Activated naive CD8-positive, alpha-beta T cell treated with anti-CD3 and anti-CD28 coated beads for 36 hours (primary cell): ENCODE measurements around the gene HELT. TPM values are rescaled to one million over a fixed set of nuclear protein-coding genes. Genes with fewer than 3 reads are reported as not detected.

ENCODE experiments used
- DNase-seq: peaks from one replicate; pipeline ENCODE4 v3.0.0; 2021
- H3K27ac Mint-ChIP-seq: one replicate; pipeline ENCODE4 v1.8.0; 2022; ENCODE audit warnings: mild to moderate bottlenecking, moderate library complexity, mixed read lengths
- H3K27me3 Mint-ChIP-seq: one replicate; pipeline ENCODE4 v1.8.0; 2022; ENCODE audit warnings: mild to moderate bottlenecking, mixed read lengths
- H3K36me3 Mint-ChIP-seq: one replicate; pipeline ENCODE4 v1.8.0; 2021; ENCODE audit warnings: mild to moderate bottlenecking, mixed read lengths
- H3K4me1 Mint-ChIP-seq: one replicate; pipeline ENCODE4 v1.8.0; 2021; ENCODE audit warnings: mixed read lengths
- H3K4me3 Mint-ChIP-seq: one replicate; pipeline ENCODE4 v1.8.0; 2022; ENCODE audit warnings: mild to moderate bottlenecking, moderate library complexity, mixed read lengths
- H3K9me3 Mint-ChIP-seq: one replicate; pipeline ENCODE4 v1.8.0; 2022; ENCODE audit warnings: mixed read lengths
- total RNA-seq, 2 experiments: library from RNA; stranded (reverse); gene quantifications; one replicate each; pipeline ENCODE4 v1.2.3, GENCODE V29; 2021

The HELT gene
- total RNA-seq, 2 experiments from 2014 or later: not detected

GRCh38 chr4:185016946-185017758 is 1.1 kb upstream of the HELT start:
- no peaks in the 10 kb centered on the region for H3K9me3 Mint-ChIP-seq
- no peak overlapping the region for H3K27ac Mint-ChIP-seq
- no peak overlapping the region for H3K4me3 Mint-ChIP-seq
- H3K4me1 Mint-ChIP-seq: peaks cover 20% of the 10 kb centered on the region
- H3K36me3 Mint-ChIP-seq: no peaks in the 10 kb centered on the region
- no peak for DNase-seq
- H3K27me3 Mint-ChIP-seq: peaks cover 94% of the 10 kb centered on the region

- H3K36me3 Mint-ChIP-seq: no peaks in the 10 kb centered on the region
- no peaks in the 10 kb centered on the region for H3K9me3 Mint-ChIP-seq
- H3K27ac Mint-ChIP-seq: peak overlapping the region; percentile 25
- H3K4me3 Mint-ChIP-seq: no peak overlapping the region
- no peak for DNase-seq
- peaks cover 13% of the 10 kb centered on the region for H3K4me1 Mint-ChIP-seq
- peaks cover 95% of the 10 kb centered on the region for H3K27me3 Mint-ChIP-seq
These were observed 655 bp downstream of the HELT start for GRCh38 chr4:185018834-185019455.

- Mint-ChIP-seq H3K9me3 (no peaks in the 10 kb centered on the region), H3K27ac (no peak overlapping the region), H3K36me3 (no peaks in the 10 kb centered on the region), H3K27me3 (peaks cover 94% of the 10 kb centered on the region), H3K4me3 (no peak overlapping the region), H3K4me1 (peaks cover 10% of the 10 kb centered on the region)
- no peak for DNase-seq
These were observed 1.4 kb downstream of the HELT start for GRCh38 chr4:185019456-185020292.

GRCh38 chr4:185020293-185020808 is 2.1 kb downstream of the HELT start:
- DNase-seq: no peak
- Mint-ChIP-seq H3K27ac (no peak overlapping the region), H3K9me3 (no peaks in the 10 kb centered on the region), H3K4me1 (peaks cover 10% of the 10 kb centered on the region), H3K36me3 (no peaks in the 10 kb centered on the region), H3K4me3 (no peak overlapping the region), H3K27me3 (peaks cover 92% of the 10 kb centered on the region)

GRCh38 chr4:185020863-185021761 is 2.8 kb downstream of the HELT start:
- Mint-ChIP-seq H3K36me3 (no peaks in the 10 kb centered on the region), H3K4me1 (peaks cover 10% of the 10 kb centered on the region), H3K27ac (no peak overlapping the region), H3K4me3 (no peak overlapping the region), H3K27me3 (peaks cover 88% of the 10 kb centered on the region), H3K9me3 (no peaks in the 10 kb centered on the region)
- DNase-seq: no peak

- Mint-ChIP-seq H3K4me3 (no peak overlapping the region), H3K36me3 (no peaks in the 10 kb centered on the region), H3K27me3 (peaks cover 71% of the 10 kb centered on the region), H3K9me3 (no peaks in the 10 kb centered on the region), H3K27ac (no peak overlapping the region), H3K4me1 (peaks cover 9% of the 10 kb centered on the region)
- no peak for DNase-seq
These were observed 5.2 kb downstream of the HELT start for GRCh38 chr4:185023471-185023870.

GRCh38 chr4:185028625-185029024 is 10.3 kb downstream of the HELT start:
- Mint-ChIP-seq H3K9me3 (no peaks in the 10 kb centered on the region), H3K4me1 (no peaks in the 10 kb centered on the region), H3K27me3 (peaks cover 46% of the 10 kb centered on the region)

GRCh38 chr4:185031611-185032010 is 13.3 kb downstream of the HELT start:
- DNase-seq: no peak
- Mint-ChIP-seq H3K4me3 (no peak overlapping the region), H3K4me1 (no peaks in the 10 kb centered on the region), H3K36me3 (no peaks in the 10 kb centered on the region), H3K9me3 (no peaks in the 10 kb centered on the region), H3K27me3 (peaks cover 29% of the 10 kb centered on the region), H3K27ac (no peak overlapping the region)

More at GRCh38 chr4:185028625-185029024, 10.3 kb downstream of the HELT start:
- Mint-ChIP-seq H3K36me3 (no peaks in the 10 kb centered on the region), H3K27ac (no peak overlapping the region), H3K4me3 (no peak overlapping the region)
- DNase-seq: no peak

GRCh38 chr4:185033072-185033471 is 14.8 kb downstream of the HELT start:
- H3K9me3 Mint-ChIP-seq: no peaks in the 10 kb centered on the region
- no peak overlapping the region for H3K27ac Mint-ChIP-seq
- no peaks in the 10 kb centered on the region for H3K36me3 Mint-ChIP-seq
- no peak for DNase-seq
- H3K4me3 Mint-ChIP-seq: no peak overlapping the region
- peaks cover 32% of the 10 kb centered on the region for H3K27me3 Mint-ChIP-seq
- no peaks in the 10 kb centered on the region for H3K4me1 Mint-ChIP-seq

- Mint-ChIP-seq H3K9me3 (no peaks in the 10 kb centered on the region), H3K4me1 (no peaks in the 10 kb centered on the region), H3K36me3 (no peaks in the 10 kb centered on the region), H3K27me3 (peaks cover 28% of the 10 kb centered on the region), H3K27ac (no peak overlapping the region), H3K4me3 (no peak overlapping the region)
- no peak for DNase-seq
These were observed 15.7 kb downstream of the HELT start for GRCh38 chr4:185033950-185034349.

GRCh38 chr4:185035284-185035683 is 17.0 kb downstream of the HELT start:
- Mint-ChIP-seq H3K27ac (no peak overlapping the region), H3K9me3 (no peaks in the 10 kb centered on the region), H3K4me1 (peaks cover 7% of the 10 kb centered on the region), H3K4me3 (no peak overlapping the region), H3K36me3 (no peaks in the 10 kb centered on the region), H3K27me3 (peaks cover 20% of the 10 kb centered on the region)
- DNase-seq: no peak

- H3K4me1 Mint-ChIP-seq: peaks cover 8% of the 10 kb centered on the region
- no peak overlapping the region for H3K4me3 Mint-ChIP-seq
- H3K27ac Mint-ChIP-seq: no peak overlapping the region
- no peaks in the 10 kb centered on the region for H3K9me3 Mint-ChIP-seq
- H3K27me3 Mint-ChIP-seq: peaks cover 19% of the 10 kb centered on the region
- no peak for DNase-seq
- no peaks in the 10 kb centered on the region for H3K36me3 Mint-ChIP-seq
These were observed 17.7 kb downstream of the HELT start for GRCh38 chr4:185036019-185036418.

- H3K27me3 Mint-ChIP-seq: peaks cover 15% of the 10 kb centered on the region
- H3K36me3 Mint-ChIP-seq: no peaks in the 10 kb centered on the region
- H3K9me3 Mint-ChIP-seq: no peaks in the 10 kb centered on the region
- no peak overlapping the region for H3K27ac Mint-ChIP-seq
- H3K4me3 Mint-ChIP-seq: no peak overlapping the region
- no peak for DNase-seq
- H3K4me1 Mint-ChIP-seq: peaks cover 8% of the 10 kb centered on the region
These were observed 18.6 kb downstream of the HELT start for GRCh38 chr4:185036842-185037241.
